AG04450 (cell line): ENCODE measurements around the gene TMEM258. TPM values are rescaled to one million over a fixed set of nuclear protein-coding genes. Genes with fewer than 3 reads are reported as not detected.
A peak's percentile ranks its signal among the peaks of the same experiment; 100 is the strongest.

Experiments
- CTCF ChIA-PET: fragments of 300-600, 350-600 bp; formaldehyde crosslinking; extraction: SDS; loops from one replicate; lab custom pipeline; 2022; ENCODE audit warnings: antibody characterized with exemption, inconsistent platforms; lab: Charles Lee
- POLR2A ChIA-PET: fragments of 350-600 bp; formaldehyde crosslinking; extraction: SDS; loops from one replicate; lab custom pipeline; 2021; ENCODE audit warnings: antibody characterized with exemption, inconsistent platforms; lab: Yijun Ruan, JAX
- DNase-seq: peaks from one replicate; pipeline ENCODE4 v3.0.0-alpha.2; 2011; ENCODE audit warnings: low read depth, low spot score
- H3K27ac ChIP-seq: one replicate; pipeline ENCODE4 v1.5.1; 2012; ENCODE audit warnings: low read depth, low read length, control low read depth
- H3K27me3 ChIP-seq: one replicate; pipeline ENCODE4 v1.6.0; 2012; ENCODE audit warnings: low read length; ENCODE audit not compliant: control insufficient read depth, insufficient read depth
- H3K4me3 ChIP-seq: 2 replicates; pipeline ENCODE4 v1.5.1; 2011; ENCODE audit warnings: mild to moderate bottlenecking, low read depth, low read length, control low read depth
- H3K9me3 ChIP-seq: 2 replicates; pipeline ENCODE4 v1.5.1; 2012; ENCODE audit warnings: low read length; ENCODE audit not compliant: control insufficient read depth, insufficient read depth
- polyA plus RNA-seq: library from polyadenylated mRNA; depleted of rRNA; stranded (reverse); fragments of >200 nt; gene quantifications from 2 replicates; pipeline ENCODE4 v1.2.3, GENCODE V29; 2011
- TF ChIP-seq, protein P1 (sequence below): IDR thresholded peaks from 2 replicates; pipeline ENCODE4 v1.5.1; 2011; ENCODE audit warnings: low read depth, low read length, control low read depth, inconsistent platforms

TMEM258 gene
- polyA plus RNA-seq, 1 experiment = 300 TPM

DNA sequence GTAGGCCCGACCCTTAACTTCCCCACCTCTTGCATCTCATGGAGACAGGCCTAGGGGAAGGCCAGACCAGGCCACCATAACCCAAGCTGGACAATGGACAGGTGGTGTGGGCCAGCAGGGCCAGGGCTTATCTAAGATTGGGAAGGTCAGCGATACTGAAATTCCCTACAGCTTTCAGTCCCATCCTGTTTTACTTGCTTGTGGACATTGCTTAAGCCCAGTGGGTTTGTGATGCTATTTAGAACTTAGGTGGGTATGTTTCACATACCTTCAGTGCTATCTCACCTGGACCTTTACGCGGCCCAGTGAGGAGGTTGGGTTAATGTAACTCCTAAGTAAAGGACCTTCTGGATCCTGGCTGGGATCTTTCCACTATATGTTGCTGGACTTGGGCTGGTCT is 37.4 kb upstream of the TMEM258 start:
- Histone ChIP-seq H3K27me3 (no peaks in the 10 kb centered on the region), H3K27ac (no peak overlapping the region), H3K4me3 (peak overlapping the region; percentile 87), H3K9me3 (no peaks in the 10 kb centered on the region; the same call in 1 of the 2 replicates)
- DNase-seq = no peak
- ChIA-PET POLR2A (interaction anchor here (2.7 kb wide), 1 partner anchor 14 kb away, joined by 29 read pairs; the partner anchor contains the start of gene FADS1), CTCF (interaction anchor here (0.9 to 1.4 kb wide), 4 partner anchors 12 to 40 kb away, joined by 3 to 5 read pairs (median 5); no protein-coding TSS in a partner anchor)
- TF ChIP-seq, protein P1, sequence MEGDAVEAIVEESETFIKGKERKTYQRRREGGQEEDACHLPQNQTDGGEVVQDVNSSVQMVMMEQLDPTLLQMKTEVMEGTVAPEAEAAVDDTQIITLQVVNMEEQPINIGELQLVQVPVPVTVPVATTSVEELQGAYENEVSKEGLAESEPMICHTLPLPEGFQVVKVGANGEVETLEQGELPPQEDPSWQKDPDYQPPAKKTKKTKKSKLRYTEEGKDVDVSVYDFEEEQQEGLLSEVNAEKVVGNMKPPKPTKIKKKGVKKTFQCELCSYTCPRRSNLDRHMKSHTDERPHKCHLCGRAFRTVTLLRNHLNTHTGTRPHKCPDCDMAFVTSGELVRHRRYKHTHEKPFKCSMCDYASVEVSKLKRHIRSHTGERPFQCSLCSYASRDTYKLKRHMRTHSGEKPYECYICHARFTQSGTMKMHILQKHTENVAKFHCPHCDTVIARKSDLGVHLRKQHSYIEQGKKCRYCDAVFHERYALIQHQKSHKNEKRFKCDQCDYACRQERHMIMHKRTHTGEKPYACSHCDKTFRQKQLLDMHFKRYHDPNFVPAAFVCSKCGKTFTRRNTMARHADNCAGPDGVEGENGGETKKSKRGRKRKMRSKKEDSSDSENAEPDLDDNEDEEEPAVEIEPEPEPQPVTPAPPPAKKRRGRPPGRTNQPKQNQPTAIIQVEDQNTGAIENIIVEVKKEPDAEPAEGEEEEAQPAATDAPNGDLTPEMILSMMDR = no peak

DNA sequence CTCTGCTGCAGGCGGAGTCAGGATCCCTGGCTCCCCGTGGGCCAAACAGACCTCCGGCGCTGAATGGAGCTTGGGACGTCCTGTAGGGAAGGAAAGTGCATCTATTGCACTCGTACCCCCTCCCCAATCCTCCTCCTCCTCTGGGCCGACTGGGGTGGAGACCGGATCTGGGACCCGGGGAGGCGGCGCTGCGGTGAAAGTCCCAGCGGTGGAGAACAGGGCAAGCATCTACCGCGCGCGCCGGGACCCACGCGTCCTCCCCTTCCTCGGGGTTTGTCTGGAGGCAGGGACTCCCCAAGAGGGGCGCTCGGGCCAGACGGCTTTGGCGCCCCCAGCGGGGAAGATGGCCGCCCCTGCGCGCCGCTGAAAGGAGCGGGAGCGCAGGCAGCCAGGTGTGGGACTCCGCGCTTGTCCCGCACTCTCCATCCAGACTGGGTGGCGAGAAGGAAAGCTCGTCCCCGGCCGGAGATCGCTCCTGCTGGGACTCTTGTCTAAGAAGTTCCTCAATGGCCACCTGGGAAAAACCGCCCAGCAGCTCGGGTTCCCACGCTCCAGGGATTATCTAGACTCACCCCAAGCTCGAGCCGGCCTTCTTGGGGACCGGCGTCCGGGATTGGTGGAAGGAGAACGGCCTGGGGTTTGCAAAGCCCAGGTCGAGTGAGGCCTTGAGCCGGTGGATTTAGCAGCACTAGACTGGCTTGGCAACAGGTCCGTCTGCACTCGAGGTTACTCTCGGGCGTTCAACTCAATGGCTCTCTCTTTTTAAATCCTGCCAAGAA is 36.4 kb upstream of the TMEM258 start:
- DNase-seq = no peak
- Histone ChIP-seq H3K9me3 (no peaks in the 10 kb centered on the region), H3K4me3 (peak overlapping the region; percentile 87), H3K27ac (peak overlapping the region; percentile 47), H3K27me3 (no peaks in the 10 kb centered on the region)
- CTCF ChIA-PET = interaction anchor here (1.0 to 1.8 kb wide), 7 partner anchors 9 to 140 kb away, joined by 3 to 11 read pairs (median 5); no protein-coding TSS in a partner anchor
- TF ChIP-seq, protein P1 = peak; percentile 62
- POLR2A ChIA-PET = interaction anchor here (2.7 kb wide), 1 partner anchor 13 kb away, joined by 29 read pairs; the partner anchor contains the start of gene FADS1

DNA sequence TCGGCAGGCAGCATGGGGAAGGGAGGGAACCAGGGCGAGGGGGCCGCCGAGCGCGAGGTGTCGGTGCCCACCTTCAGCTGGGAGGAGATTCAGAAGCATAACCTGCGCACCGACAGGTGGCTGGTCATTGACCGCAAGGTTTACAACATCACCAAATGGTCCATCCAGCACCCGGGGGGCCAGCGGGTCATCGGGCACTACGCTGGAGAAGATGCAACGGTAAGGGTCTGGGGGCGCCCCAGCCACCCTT is 35.9 kb upstream of the TMEM258 start:
- no peaks in the 10 kb centered on the region for H3K9me3 ChIP-seq
- peak overlapping the region; percentile 47 for H3K27ac ChIP-seq
- no peak for DNase-seq
- CTCF ChIA-PET = interaction anchor here (1.0 to 1.8 kb wide), 5 partner anchors 8 to 141 kb away, joined by 3 to 11 read pairs (median 4); no protein-coding TSS in a partner anchor
- POLR2A ChIA-PET = interaction anchor here (0.5 to 2.7 kb wide), 4 partner anchors 12 to 60 kb away, joined by 4 to 29 read pairs (median 8); partner anchors contain the start of gene FADS1
- TF ChIP-seq, protein P1 = no peak
- no peaks in the 10 kb centered on the region for H3K27me3 ChIP-seq
- H3K4me3 ChIP-seq = peak overlapping the region; percentile 87

DNA sequence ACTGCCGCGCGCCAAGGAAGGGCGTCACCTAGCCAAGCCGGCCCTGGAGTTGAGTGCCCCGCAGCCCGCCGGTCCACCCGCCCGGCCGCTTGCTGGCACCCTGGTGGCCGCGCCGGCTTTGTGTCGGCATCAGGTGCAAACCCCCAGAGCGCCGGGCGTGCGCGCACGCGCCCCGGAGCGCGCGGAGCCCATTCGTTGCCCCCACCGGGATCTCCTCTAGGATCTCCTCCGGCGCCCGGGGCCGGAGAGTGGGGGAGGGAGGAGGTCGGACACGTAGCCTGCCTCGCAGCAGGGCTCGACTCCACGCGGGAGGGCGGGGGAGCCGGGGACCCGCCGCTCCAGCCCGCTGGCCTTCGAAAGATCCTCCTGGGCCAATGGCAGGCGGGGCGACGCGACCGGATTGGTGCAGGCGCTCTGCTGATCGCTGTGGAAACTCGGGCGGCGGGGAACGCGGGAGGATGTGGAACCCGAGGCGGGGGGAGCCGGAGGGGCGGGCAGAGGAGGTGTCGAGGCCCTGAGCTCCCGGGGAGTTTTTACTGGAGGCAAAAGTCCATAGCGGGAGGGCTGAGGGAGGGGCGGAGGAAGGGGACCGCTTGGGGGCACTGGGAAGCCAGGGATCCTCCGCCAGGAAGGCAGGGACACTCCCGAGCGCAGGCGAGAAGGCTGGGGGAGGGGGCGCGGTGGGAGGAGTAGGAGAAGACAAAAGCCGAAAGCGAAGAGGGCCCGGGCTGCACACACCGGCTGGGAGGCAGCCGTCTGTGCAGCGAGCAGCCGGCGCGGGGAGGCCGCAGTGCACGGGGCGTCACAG is 35.4 kb upstream of the TMEM258 start, which contains the start of gene FADS2:
Gene FADS2, plus strand, starts transcription at position 730 of the 808 bp plus-strand sequence. CDS start 91 bp downstream, outside the sequence.
- no peaks in the 10 kb centered on the region for H3K27me3 ChIP-seq

More for the DNA sequence above, 35.4 kb upstream of the TMEM258 start, which contains the start of gene FADS2:
- ChIA-PET POLR2A (interaction anchor here (0.5 to 2.7 kb wide), 9 partner anchors 12 to 861 kb away, joined by 3 to 29 read pairs (median 4); partner anchors contain the start of genes FADS1, FEN1, LRRN4CL and TUT1), CTCF (interaction anchor here (1.0 to 1.8 kb wide), 3 partner anchors 13 to 30 kb away, joined by 3 to 11 read pairs (median 4); no protein-coding TSS in a partner anchor)
- peak within 1 kb of the TSS; percentile 65 for H3K27ac ChIP-seq
- TF ChIP-seq, protein P1 = 0 out of 2 replicates have a peak, but pooled peaks have one; percentile 3
- DNase-seq = peak; percentile 80
- H3K9me3 ChIP-seq = no peaks in the 10 kb centered on the region
- peak within 1 kb of the TSS; percentile 87 for H3K4me3 ChIP-seq
